K562 (cell line): ENCODE results near the gene NUP210. TPM values are rescaled to one million over a fixed set of nuclear protein-coding genes. Genes with fewer than 3 reads are reported as not detected.
A peak's percentile ranks its signal among the peaks of the same experiment; 100 is the strongest.

Experiments used
- ATAC-seq: fragments of 200-7000 bp; cut with Tn5 transposase; 3 replicates; pipeline ENCODE4 v1.9.1; 2020; ENCODE audit warnings: moderate library complexity
- BruUV-seq: library from RNA; stranded (reverse); fragments of 400-500 nt; replicated peaks from 2 replicates; lab custom pipeline; 2021; lab: Mats Ljungman, UMichigan
- CTCF ChIA-PET: fragments of 300-600 bp; formaldehyde crosslinking; extraction: SDS; loops from one replicate; lab custom pipeline; 2021; ENCODE audit warnings: low intra/inter-chr PET ratio; lab: Yijun Ruan, JAX
- POLR2A ChIA-PET: fragments of 300-600, 350-650 bp; sonication (Branson Sonifier 250); formaldehyde crosslinking; extraction: SDS; loops from one replicate; lab custom pipeline; 2021; ENCODE audit warnings: antibody characterized with exemption, inconsistent platforms; lab: Yijun Ruan, JAX
- DNase-seq, 4 experiments: peaks; one replicate each; pipeline versions ENCODE4 v3.0.0 to v3.0.0-alpha.2; 2011 to 2018; ENCODE audit warnings: low spot score in 3 of 4, mixed read lengths in 3 of 4; ENCODE audit errors: extremely low read depth in 1 of 4
- FAIRE-seq: peaks from 2 replicates; lab custom pipeline; 2011; peaks lifted over from hg19 to GRCh38; lab: Jason Lieb, UNC
- H2AFZ ChIP-seq: 2 replicates; pipeline ENCODE4 v1.6.0; 2011; ENCODE audit warnings: low read depth, low read length, control low read depth, inconsistent platforms
- H3K27ac ChIP-seq: fragments of 200-600 bp; 3 replicates; pipeline ENCODE4 v1.8.0; 2011; ENCODE audit warnings: low read depth, mild to moderate bottlenecking, control low read depth, inconsistent platforms, low read length, moderate library complexity, mixed read lengths; ENCODE audit errors: extremely low read depth
- H3K27me3 ChIP-seq, 2 experiments: fragments of 300-600 bp in 1 of 2; 2 replicates in 1 of 2; 3 replicates in 1 of 2; pipeline versions ENCODE4 v1.6.0 to v1.8.0; 2011; ENCODE audit warnings: inconsistent platforms in 2 of 2, low read length in 2 of 2, mild to moderate bottlenecking in 1 of 2, mixed read lengths in 1 of 2, moderate library complexity in 1 of 2; ENCODE audit not compliant: control insufficient read depth in 2 of 2, insufficient read depth in 2 of 2
- H3K36me3 ChIP-seq: fragments of 300-600 bp; 3 replicates; pipeline ENCODE4 v1.8.0; 2011; ENCODE audit warnings: mild to moderate bottlenecking, low read length, inconsistent platforms; ENCODE audit not compliant: control insufficient read depth, insufficient read depth
- H3K4me1 ChIP-seq, 2 experiments: fragments of 200-600 bp in 1 of 2; replicated peaks in 1 of 2; 2 replicates in 1 of 2; 3 replicates in 1 of 2; pipeline versions ENCODE4 v1.5.1 to v1.8.0; 2011; ENCODE audit warnings: inconsistent platforms in 2 of 2, low read length in 2 of 2, mild to moderate bottlenecking in 1 of 2, mixed read lengths in 1 of 2, moderate library complexity in 1 of 2; ENCODE audit not compliant: control insufficient read depth in 2 of 2, insufficient read depth in 2 of 2
- H3K4me2 ChIP-seq: 2 replicates; pipeline ENCODE4 v1.6.1; 2011; ENCODE audit warnings: low read length, control low read depth, inconsistent platforms, mixed read lengths; ENCODE audit not compliant: insufficient read depth
- H3K4me3 ChIP-seq: fragments of 200-600 bp; sonication (generic), shearing (Covaris generic); 2 replicates; pipeline ENCODE4 v1.5.1; 2016; ENCODE audit warnings: control low read depth, inconsistent platforms
- H3K79me2 ChIP-seq: fragments of 200-600 bp; 3 replicates; pipeline ENCODE4 v1.8.0; 2011; ENCODE audit warnings: low read length, inconsistent platforms; ENCODE audit not compliant: control insufficient read depth, insufficient read depth
- H3K9ac ChIP-seq, 2 experiments: 2 replicates each; pipeline versions ENCODE4 v1.6.0 to v1.6.1; 2011; ENCODE audit warnings: low read depth in 2 of 2, low read length in 2 of 2, control low read depth in 1 of 2, inconsistent platforms in 1 of 2, mild to moderate bottlenecking in 1 of 2, mixed read lengths in 1 of 2; ENCODE audit not compliant: insufficient read depth in 1 of 2
- H3K9me1 ChIP-seq: one replicate; pipeline ENCODE4 v1.6.0; 2011; ENCODE audit warnings: inconsistent platforms, mild to moderate bottlenecking, low read length, moderate library complexity; ENCODE audit not compliant: control insufficient read depth, insufficient read depth
- H3K9me3 ChIP-seq: replicated peaks from 2 replicates; pipeline ENCODE4 v1.5.1; 2011; ENCODE audit warnings: low read depth, low read length, inconsistent platforms; ENCODE audit not compliant: control insufficient read depth, insufficient read depth
- H4K20me1 ChIP-seq: replicated peaks from 2 replicates; pipeline ENCODE4 v1.6.1; 2011; ENCODE audit warnings: low read length, inconsistent platforms, mixed read lengths; ENCODE audit not compliant: control insufficient read depth, insufficient read depth
- CBFB ChIP-seq: sonication (generic); formaldehyde crosslinking; IDR thresholded peaks from 2 replicates; pipeline ENCODE4 v1.4.0; 2020; ENCODE audit warnings: mild to moderate bottlenecking, missing genetic modification reagents
- FOXO4 ChIP-seq: fragments of 450-650 bp; formaldehyde crosslinking; IDR thresholded peaks from 2 replicates; pipeline ENCODE4 v1.4.0; 2020; ENCODE audit warnings: mild to moderate bottlenecking, moderate library complexity
- GABPA ChIP-seq: fragments of 200-800 bp; sonication (Bioruptor generic); conservative IDR thresholded peaks from 2 replicates; pipeline ENCODE4 v1.6.1; 2016; ENCODE audit warnings: low read depth, missing genetic modification characterization, missing compliant biosample characterization
- GTF2F1 ChIP-seq: IDR thresholded peaks from 2 replicates; pipeline ENCODE4 v1.6.1; 2011; ENCODE audit warnings: low read depth, low read length, improper control_type of control experiment
- NFIC ChIP-seq: fragments of 450-650 bp; IDR thresholded peaks from 2 replicates; pipeline ENCODE4 v1.6.1; 2017; ENCODE audit warnings: mild to moderate bottlenecking, inconsistent platforms
- POLR2G ChIP-seq: fragments of 200-400 bp; formaldehyde crosslinking; IDR thresholded peaks from 2 replicates; pipeline ENCODE4 v1.6.1; 2017; ENCODE audit warnings: low read depth, mild to moderate bottlenecking, antibody characterized with exemption, low read length, moderate library complexity
- POU5F1 ChIP-seq: fragments of 150-350 bp; IDR thresholded peaks from 2 replicates; pipeline ENCODE4 v1.6.1; 2014; ENCODE audit warnings: borderline replicate concordance, low read length, low read depth, mild to moderate bottlenecking; ENCODE audit not compliant: partially characterized antibody
- RBM22 ChIP-seq: fragments of 200-400 bp; formaldehyde crosslinking; IDR thresholded peaks from 2 replicates; pipeline ENCODE4 v1.6.1; 2018; ENCODE audit warnings: low read length, low read depth; ENCODE audit not compliant: poor library complexity, severe bottlenecking
- SIRT6 ChIP-seq: IDR thresholded peaks from one replicate; pipeline ENCODE4 v1.6.1; 2012; ENCODE audit warnings: low read depth, mild to moderate bottlenecking, control low read depth, inconsistent platforms, low read length, moderate library complexity
- SRSF9 ChIP-seq: fragments of 200-400 bp; formaldehyde crosslinking; IDR thresholded peaks from 2 replicates; pipeline ENCODE4 v1.6.1; 2017; ENCODE audit warnings: low read depth, low read length, borderline replicate concordance
- WGBS: fragments of 100-300 bp; shearing (Covaris generic); methylation state at CpG from one replicate; pipeline ENCODE4 v1.1.6; 2016; ENCODE audit warnings: low coverage, mixed read lengths; ENCODE audit not compliant: insufficient coverage; ENCODE audit errors: missing lambda C conversion rate; 5-methylcytosine and 5-hydroxymethylcytosine counted together
- in situ Hi-C: fragments of 300-500 bp; cut with MboI; formaldehyde crosslinking; loops from 4 replicates; pipeline ENCODE4 v1.15.0; 2018; ENCODE audit warnings: inconsistent platforms, mixed read lengths
- intact Hi-C: fragments of 100-400 bp; cut with micrococcal nuclease; formaldehyde crosslinking; loops from 2 replicates; pipeline ENCODE4 v1.14.2; 2022
- polyA plus RNA-seq, 8 experiments: library from polyadenylated mRNA; depleted of rRNA in 4 of 8; stranded (reverse) in 5 of 8; unstranded in 3 of 8; fragments of >200 nt; fragmentation: Nextera tagmentation in 2 of 8; fragmentation: Illumina TruSeq in 1 of 8; extraction: Ambion mirVana in 2 of 8; extraction: Trizol in 1 of 8; gene quantifications; 2 replicates each; pipeline versions ENCODE4 v1.2.1 to v1.2.3, GENCODE V29; 2011 to 2014; ENCODE audit warnings: inconsistent platforms in 1 of 8, missing spikeins in 1 of 8
- total RNA-seq, 7 experiments: library from RNA; depleted of rRNA in 6 of 7; stranded (reverse); fragments of >200 nt in 6 of 7; fragmentation: Illumina TruSeq in 2 of 7; extraction: Trizol in 2 of 7; gene quantifications; 2 replicates each; pipeline versions ENCODE4 v1.2.1 to v1.2.3, GENCODE V29; 2011 to 2021; ENCODE audit warnings: low replicate concordance in 1 of 7
- TF ChIP-seq, protein P1 (sequence below): sonication (generic); formaldehyde crosslinking; IDR thresholded peaks from 2 replicates; pipeline ENCODE4 v1.8.0; 2023; ENCODE audit warnings: mild to moderate bottlenecking, missing genetic modification reagents

The NUP210 gene
- total and polyA plus RNA-seq, 9 of the 15 experiments (the other 6 are each of a cell fraction or from before 2014, with no cell fraction given) = 1.2 to 138 (median 44.0) TPM

GRCh38 chr3:13316603-13317002 lies 103.5 kb downstream of the NUP210 start:
- no peaks in the 10 kb centered on the region for H3K79me2 ChIP-seq
- DNase-seq = no peak
- FAIRE-seq = no peak
- H3K27ac ChIP-seq = no peak overlapping the region
- intact Hi-C loops = no loop called here
- H3K4me3 ChIP-seq = no peak overlapping the region
- H3K4me2 ChIP-seq = no peak overlapping the region
- no peaks in the 10 kb centered on the region for H3K9me3 ChIP-seq
- in situ Hi-C loops = no loop called here
- H3K9me1 ChIP-seq = no peaks in the 10 kb centered on the region
- H2AFZ ChIP-seq = no peak overlapping the region
- no peak overlapping the region for H3K9ac ChIP-seq
- H3K36me3 ChIP-seq = peaks cover 76% of the 10 kb centered on the region; the same call in 2 of the 3 replicates
- TSS peak; percentile 66 for BruUV-seq
- no peaks in the 10 kb centered on the region for H4K20me1 ChIP-seq
- no peaks in the 10 kb centered on the region for H3K27me3 ChIP-seq
- CTCF ChIA-PET = no interaction called here
- peaks cover 0 to 2% of the 10 kb centered on the region in 2 experiments; a peak in 1 of 5 replicates for H3K4me1 ChIP-seq
- no peak for ATAC-seq
- TF ChIP-seq SIRT6 = no peak
- no peak for TF ChIP-seq SRSF9
- peak; percentile 38 for TF ChIP-seq RBM22
- TF ChIP-seq POLR2G = peak; percentile 46; the same call in 1 of the 2 replicates
- no peak for TF ChIP-seq GTF2F1
- WGBS = 93% methylated on average over 9 of the region's 10 CpGs
- POLR2A ChIA-PET = interaction anchor here (0.5 to 1.0 kb wide), 3 partner anchors 11 to 256 kb away, joined by 3 to 8 read pairs (median 4); no protein-coding TSS in a partner anchor

DNA sequence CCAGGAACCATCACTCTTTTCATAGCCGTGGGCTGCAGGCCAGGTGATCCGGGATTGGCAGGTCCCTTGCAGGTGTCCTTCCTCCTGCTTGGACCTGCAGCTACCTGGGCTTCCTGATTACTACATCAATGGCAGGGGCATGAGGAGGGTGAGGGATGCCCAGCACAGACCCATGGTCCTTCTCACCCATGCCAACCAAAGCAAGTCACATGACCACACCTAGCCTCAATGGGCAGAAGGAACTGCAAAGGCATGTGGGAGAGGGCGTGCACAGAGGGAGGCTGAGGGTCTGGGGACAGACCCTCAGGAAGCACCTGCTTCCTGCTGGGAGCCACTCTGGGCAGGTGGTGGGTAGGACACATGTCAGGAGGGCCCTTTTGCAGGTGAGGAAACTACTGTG lies 105.2 kb downstream of the NUP210 start:
- CTCF ChIA-PET = no interaction called here
- TF ChIP-seq FOXO4 (CRISPR knock-in tag) = no peak
- no peak for TF ChIP-seq POU5F1
- TF ChIP-seq NFIC = no peak
- TF ChIP-seq GABPA = no peak
- TF ChIP-seq CBFB (CRISPR knock-in tag) = no peak
- TF ChIP-seq, protein P1, sequence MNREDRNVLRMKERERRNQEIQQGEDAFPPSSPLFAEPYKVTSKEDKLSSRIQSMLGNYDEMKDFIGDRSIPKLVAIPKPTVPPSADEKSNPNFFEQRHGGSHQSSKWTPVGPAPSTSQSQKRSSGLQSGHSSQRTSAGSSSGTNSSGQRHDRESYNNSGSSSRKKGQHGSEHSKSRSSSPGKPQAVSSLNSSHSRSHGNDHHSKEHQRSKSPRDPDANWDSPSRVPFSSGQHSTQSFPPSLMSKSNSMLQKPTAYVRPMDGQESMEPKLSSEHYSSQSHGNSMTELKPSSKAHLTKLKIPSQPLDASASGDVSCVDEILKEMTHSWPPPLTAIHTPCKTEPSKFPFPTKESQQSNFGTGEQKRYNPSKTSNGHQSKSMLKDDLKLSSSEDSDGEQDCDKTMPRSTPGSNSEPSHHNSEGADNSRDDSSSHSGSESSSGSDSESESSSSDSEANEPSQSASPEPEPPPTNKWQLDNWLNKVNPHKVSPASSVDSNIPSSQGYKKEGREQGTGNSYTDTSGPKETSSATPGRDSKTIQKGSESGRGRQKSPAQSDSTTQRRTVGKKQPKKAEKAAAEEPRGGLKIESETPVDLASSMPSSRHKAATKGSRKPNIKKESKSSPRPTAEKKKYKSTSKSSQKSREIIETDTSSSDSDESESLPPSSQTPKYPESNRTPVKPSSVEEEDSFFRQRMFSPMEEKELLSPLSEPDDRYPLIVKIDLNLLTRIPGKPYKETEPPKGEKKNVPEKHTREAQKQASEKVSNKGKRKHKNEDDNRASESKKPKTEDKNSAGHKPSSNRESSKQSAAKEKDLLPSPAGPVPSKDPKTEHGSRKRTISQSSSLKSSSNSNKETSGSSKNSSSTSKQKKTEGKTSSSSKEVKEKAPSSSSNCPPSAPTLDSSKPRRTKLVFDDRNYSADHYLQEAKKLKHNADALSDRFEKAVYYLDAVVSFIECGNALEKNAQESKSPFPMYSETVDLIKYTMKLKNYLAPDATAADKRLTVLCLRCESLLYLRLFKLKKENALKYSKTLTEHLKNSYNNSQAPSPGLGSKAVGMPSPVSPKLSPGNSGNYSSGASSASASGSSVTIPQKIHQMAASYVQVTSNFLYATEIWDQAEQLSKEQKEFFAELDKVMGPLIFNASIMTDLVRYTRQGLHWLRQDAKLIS (CRISPR knock-in tag) = no peak

More for the DNA sequence above, 105.2 kb downstream of the NUP210 start:
- POLR2A ChIA-PET = interaction anchor here (1.4 kb wide), 1 partner anchor 9 kb away, joined by 3 read pairs; no protein-coding TSS in a partner anchor
- Histone ChIP-seq H3K4me1 (peaks cover 0 to 2% of the 10 kb centered on the region in 2 experiments; a peak in 1 of 5 replicates), H3K4me3 (no peak overlapping the region), H3K36me3 (peaks cover 62% of the 10 kb centered on the region; the same call in 2 of the 3 replicates), H3K9ac (no peak overlapping the region), H3K4me2 (no peak overlapping the region), H2AFZ (no peak overlapping the region), H3K27ac (no peak overlapping the region), H3K9me1 (no peaks in the 10 kb centered on the region), H3K27me3 (no peaks in the 10 kb centered on the region), H3K79me2 (no peaks in the 10 kb centered on the region), H3K9me3 (no peaks in the 10 kb centered on the region), H4K20me1 (no peaks in the 10 kb centered on the region)
- in situ Hi-C loops = no loop called here
- 97% methylated on average over 3 of the region's 3 CpGs for WGBS
- intact Hi-C loops = no loop called here
- no peak for FAIRE-seq
- BruUV-seq = no TSS peak
- DNase-seq = no peak
- no peak; the same call in 2 of the 3 replicates for ATAC-seq
